ENCODE data around the gene RBMS1.

The RBMS1 gene

GRCh38 chr2:160362018-160362417, 131.6 kb downstream of the RBMS1 start:
- no peak for DNase-seq (ENCODE audit: low read depth, low spot score)

- DNase-seq (ENCODE audit: low read depth, low spot score): no peak
These were observed 133.4 kb downstream of the RBMS1 start for GRCh38 chr2:160360089-160360757.

GRCh38 chr2:160358046-160358445, 135.6 kb downstream of the RBMS1 start:
- DNase-seq (ENCODE audit: low read depth, low spot score): no peak

GRCh38 chr2:160356485-160356884, 137.1 kb downstream of the RBMS1 start:
- no peak for DNase-seq (ENCODE audit: low read depth, low spot score)

GRCh38 chr2:160355080-160355479, 138.5 kb downstream of the RBMS1 start:
- DNase-seq (ENCODE audit: low read depth, low spot score): no peak

GRCh38 chr2:160354677-160355076, 138.9 kb downstream of the RBMS1 start:
- no peak for DNase-seq (ENCODE audit: low read depth, low spot score)

- no peak for DNase-seq (ENCODE audit: low read depth, low spot score)
These were observed 139.8 kb downstream of the RBMS1 start for GRCh38 chr2:160353813-160354212.

- no peak for DNase-seq (ENCODE audit: low read depth, low spot score)
These were observed 140.4 kb downstream of the RBMS1 start for GRCh38 chr2:160353166-160353565.

GRCh38 chr2:160352500-160352899, 141.1 kb downstream of the RBMS1 start:
- DNase-seq (ENCODE audit: low read depth, low spot score): no peak

GRCh38 chr2:160351956-160352355, 141.7 kb downstream of the RBMS1 start:
- no peak for DNase-seq (ENCODE audit: low read depth, low spot score)

GRCh38 chr2:160349306-160349705, 144.3 kb downstream of the RBMS1 start:
- no peak for DNase-seq (ENCODE audit: low read depth, low spot score)

GRCh38 chr2:160347269-160347863, 146.2 kb downstream of the RBMS1 start:
- no peak for DNase-seq (ENCODE audit: low read depth, low spot score)

- no peak for DNase-seq (ENCODE audit: low read depth, low spot score)
These were observed 148.4 kb downstream of the RBMS1 start for GRCh38 chr2:160345071-160345764.

- DNase-seq (ENCODE audit: low read depth, low spot score): no peak
These were observed 150.2 kb downstream of the RBMS1 start for GRCh38 chr2:160343404-160343803.

- no peak for DNase-seq (ENCODE audit: low read depth, low spot score)
These were observed 153.9 kb downstream of the RBMS1 start for GRCh38 chr2:160339726-160340125.

GRCh38 chr2:160338901-160339685, 154.5 kb downstream of the RBMS1 start:
- DNase-seq (ENCODE audit: low read depth, low spot score): no peak

GRCh38 chr2:160337728-160338127, 155.9 kb downstream of the RBMS1 start:
- no peak for DNase-seq (ENCODE audit: low read depth, low spot score)

GRCh38 chr2:160336635-160337034, 157.0 kb downstream of the RBMS1 start:
- DNase-seq (ENCODE audit: low read depth, low spot score): no peak

GRCh38 chr2:160336105-160336504, 157.5 kb downstream of the RBMS1 start:
- DNase-seq (ENCODE audit: low read depth, low spot score): no peak

- no peak for DNase-seq (ENCODE audit: low read depth, low spot score)
These were observed 158.2 kb downstream of the RBMS1 start for GRCh38 chr2:160335441-160335840.

GRCh38 chr2:160334028-160334741, 159.4 kb downstream of the RBMS1 start:
- no peak for DNase-seq (ENCODE audit: low read depth, low spot score)
